Stimulated activated CD4-positive, alpha-beta T cell treated with anti-CD3 and anti-CD28 coated beads, Interleukin-12 subunit alpha, Interleukin-12 subunit beta, amount 100 ng/mL, for 48 hours (primary cell): ENCODE results near the gene TBC1D16.
"Not testable (repeated sequence)": the region's sequence is repeated elsewhere in the genome, so short reads cannot be mapped to it uniquely, and the experiment has no call there.

Experiments used
- DNase-seq, 3 donors: peaks; one replicate each; pipeline ENCODE4 v3.0.0-alpha.2; 2020; ENCODE audit warnings: low read depth in 2 of 3, low spot score in 1 of 3

The TBC1D16 gene

DNA sequence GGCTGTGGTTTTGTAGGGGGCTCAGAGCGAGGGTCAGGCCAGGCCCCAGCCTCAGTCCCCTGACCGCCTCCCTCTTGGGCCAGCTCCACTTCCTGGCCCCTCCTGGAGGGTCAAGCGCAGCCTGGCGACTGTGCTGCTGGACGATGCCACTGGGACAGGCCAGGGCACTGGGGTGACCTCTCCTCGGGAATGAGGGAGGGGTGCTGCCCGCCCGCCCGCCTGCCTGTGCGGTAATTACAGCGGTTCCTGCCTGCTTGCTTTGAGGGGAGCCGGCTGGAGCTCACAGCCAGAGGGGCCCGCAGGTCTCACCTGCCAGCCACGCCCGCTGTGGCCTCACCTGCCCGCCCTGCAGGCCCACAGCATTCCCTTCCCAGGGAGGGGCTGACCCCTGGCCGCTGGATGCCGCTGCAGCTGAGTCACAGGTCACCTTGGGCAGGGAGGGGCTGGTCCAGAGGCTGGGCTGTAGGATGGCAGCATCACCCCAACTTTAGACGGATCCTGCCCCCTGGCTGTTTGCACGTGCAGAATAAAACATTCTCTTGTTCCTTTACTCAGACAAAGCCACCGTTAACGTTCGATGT lies 119.7 kb downstream of the TBC1D16 start:
- no peak for DNase-seq

DNA sequence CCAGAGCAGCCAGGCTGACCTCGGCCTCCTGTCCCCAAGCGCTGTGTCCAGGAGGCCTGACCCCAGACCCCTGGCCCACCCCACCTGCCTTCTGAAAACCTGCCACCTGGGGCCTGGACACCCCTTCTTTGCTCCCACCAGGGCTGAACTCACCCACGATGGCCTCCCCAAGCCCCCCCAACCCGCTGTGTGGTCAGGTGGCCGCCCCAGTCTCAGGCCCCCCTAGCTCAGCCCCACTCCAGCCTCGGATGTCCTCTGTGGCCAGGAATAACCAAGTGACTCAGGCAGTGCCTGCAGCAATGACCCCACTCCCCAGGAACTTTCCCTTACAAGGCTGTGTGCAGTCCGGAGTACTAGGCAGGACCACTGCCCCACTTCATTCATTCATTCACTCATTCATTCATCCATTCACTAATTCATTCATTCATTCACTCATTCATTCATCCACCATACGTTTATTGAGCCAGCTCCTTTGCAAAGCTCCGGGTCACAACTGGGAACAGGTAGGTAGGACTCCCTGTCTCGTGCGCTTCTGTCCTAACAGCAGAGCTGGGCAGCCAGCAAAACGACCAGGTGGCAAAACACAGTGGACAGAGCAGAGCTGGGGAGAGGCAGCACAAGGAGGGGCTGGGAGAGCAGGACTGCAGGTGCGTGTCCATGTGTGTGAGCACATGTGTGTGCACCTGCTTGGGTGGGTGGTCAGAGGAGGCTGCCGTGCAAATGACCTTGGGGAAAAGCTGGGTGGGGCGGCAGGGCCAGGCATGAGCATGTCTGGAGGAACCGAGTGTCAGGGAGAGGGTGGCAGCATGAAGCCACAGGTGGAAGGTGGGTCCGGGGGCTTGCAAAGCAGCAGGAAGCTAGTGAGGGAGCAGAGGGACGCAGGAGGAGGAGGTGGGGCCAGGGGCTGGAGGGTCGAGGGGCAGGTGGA lies 120.6 kb downstream of the TBC1D16 start:
- no peak for DNase-seq

GRCh38 chr17:79913896-79914812 lies 121.5 kb downstream of the TBC1D16 start:
- DNase-seq: no peak

- no peak for DNase-seq
Observed at GRCh38 chr17:79913451-79913850, 122.2 kb downstream of the TBC1D16 start.

DNA sequence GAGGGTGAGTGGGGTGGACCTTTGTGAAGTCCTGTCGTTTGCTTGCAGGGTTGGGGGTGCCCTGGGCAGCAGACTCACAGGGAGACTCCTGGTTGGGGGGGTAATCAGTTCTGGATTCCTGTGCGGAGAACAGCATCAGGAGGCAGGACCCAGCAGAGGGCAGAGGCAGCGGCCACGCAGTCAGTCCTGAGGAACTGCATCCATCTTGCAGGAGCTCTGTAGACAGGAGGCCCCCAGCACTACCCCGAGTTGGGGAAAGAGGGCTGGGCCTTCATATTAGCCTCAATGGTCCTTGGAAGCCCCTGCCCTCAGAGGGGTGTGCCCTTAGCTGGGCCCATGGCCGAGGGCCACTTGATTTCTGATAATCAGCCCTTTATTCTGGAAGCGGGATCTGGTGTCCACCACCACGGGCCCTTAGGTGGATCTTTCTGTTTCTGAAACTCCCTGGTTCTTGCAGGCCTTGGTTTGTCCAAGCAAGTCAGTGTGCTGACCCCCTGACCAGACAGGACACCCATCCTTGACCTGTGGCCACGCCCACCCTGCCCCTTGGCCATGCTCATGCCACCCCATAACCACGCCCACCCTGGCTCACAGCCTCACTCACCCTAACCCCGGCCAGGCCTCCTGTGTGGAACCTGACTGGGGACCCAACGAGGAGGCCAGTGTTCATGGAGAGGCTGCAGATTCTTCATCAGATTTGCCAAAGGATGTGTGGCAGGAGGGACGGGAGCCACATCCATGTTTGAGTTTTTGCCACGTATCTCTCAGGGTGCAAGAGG lies 122.9 kb downstream of the TBC1D16 start:
- no peak for DNase-seq

DNA sequence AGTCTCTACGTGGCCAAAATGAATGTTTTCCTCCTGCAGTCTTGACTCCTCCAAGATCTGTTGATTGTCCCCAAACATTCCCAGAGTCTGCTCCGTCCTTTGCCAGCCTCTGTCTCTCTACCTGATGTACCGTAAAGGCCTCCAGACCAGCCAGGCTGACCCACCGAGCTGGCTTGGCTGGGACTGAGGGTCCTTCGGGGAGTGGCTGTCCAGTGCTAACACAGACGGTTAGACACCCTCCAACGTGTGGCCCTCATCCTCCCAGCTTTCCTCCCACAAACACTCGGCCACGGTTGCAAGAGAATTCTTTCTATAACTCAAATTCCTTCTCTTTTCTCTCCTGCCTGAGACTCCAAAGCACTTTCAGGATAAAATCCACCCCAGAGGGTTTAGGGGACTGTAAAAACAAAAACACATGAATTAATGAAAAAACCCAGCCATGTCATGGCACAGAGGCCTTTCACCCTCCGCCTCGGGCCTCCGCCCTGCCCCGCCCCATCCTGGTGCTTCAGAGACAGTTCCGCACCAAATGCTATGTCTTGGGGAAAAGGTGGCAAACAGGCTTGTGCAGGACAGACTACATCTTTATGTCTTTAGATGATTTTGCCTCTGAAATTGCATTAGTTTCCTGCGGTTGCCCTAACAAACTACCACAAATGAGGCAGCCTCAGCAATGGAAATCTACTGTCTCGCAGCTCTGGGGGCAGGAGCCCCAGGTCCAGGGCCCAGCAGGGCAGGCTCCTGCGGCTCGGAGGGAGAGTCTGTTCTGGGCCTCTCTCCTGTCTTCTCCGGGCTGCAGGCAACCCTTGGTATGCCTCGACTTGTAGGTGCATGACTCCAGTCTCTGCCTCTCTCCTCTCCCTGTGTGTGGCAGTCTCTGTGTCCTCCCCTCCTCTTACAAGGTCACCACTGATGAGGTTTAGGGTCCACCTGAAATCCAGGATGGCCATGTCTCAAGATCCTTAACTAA lies 124.0 kb downstream of the TBC1D16 start:
- DNase-seq: no peak

DNA sequence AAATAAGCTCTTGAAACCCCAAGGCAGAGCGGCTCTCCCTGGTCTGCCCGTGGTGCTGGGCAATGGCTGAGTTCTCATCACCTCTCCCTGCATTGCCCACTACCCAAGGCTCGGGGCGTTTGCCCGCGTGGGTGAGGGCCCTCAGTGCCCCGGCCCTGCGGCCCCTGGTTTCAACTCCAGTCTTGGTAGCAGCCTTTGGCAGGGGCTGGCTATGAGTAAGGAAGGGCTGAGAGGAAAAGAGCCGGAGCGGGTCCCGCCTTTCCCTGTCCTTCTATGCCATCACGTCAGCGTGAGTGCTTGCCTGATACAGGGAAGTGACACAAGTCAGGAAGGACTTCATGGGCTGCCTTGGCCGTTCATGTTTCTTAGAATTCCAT lies 124.7 kb downstream of the TBC1D16 start:
- DNase-seq: no peak

- no peak for DNase-seq
Observed at GRCh38 chr17:79909121-79909520, 126.6 kb downstream of the TBC1D16 start.

GRCh38 chr17:79907850-79908249 lies 127.8 kb downstream of the TBC1D16 start:
- no peak for DNase-seq

GRCh38 chr17:79907217-79907715 lies 128.4 kb downstream of the TBC1D16 start:
- no peak for DNase-seq

DNA sequence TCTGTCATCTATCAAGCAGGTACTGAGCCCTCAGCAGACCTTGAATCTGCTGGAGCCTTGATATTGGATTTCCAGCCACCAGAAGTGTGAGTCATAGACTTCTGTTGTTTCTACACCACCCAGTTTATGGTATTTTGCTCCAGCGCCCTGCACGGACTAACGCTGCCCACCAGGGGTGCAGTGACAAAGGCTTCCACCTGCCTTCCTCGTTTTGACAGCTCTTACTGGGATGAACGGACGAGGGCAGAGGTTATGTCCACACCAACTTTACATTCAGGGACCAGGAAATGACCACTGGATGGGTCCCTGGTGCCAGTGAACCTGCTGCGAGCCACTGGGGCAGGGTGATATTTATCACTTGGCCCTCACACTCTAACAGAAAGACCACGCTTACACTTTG lies 129.8 kb downstream of the TBC1D16 start:
- no peak for DNase-seq

DNA sequence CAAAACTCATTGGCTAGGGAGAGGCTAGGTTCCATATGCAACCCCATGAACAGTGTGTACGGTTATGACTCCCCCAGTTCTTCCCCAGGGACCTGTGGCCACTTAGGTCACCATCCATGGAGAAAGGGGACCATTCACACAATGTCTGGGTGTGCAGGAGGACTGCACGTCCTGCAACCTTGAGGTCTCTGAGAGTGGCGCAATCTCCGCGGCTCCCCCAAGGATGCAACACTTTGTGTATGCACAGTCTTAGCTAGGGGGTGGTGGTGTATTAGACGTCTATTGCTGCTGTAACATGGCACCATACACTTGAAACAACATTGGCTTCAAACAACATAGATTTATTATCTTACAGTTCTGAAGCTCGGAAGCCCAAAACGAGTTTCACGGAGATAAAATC lies 130.8 kb downstream of the TBC1D16 start:
- DNase-seq: no peak

DNA sequence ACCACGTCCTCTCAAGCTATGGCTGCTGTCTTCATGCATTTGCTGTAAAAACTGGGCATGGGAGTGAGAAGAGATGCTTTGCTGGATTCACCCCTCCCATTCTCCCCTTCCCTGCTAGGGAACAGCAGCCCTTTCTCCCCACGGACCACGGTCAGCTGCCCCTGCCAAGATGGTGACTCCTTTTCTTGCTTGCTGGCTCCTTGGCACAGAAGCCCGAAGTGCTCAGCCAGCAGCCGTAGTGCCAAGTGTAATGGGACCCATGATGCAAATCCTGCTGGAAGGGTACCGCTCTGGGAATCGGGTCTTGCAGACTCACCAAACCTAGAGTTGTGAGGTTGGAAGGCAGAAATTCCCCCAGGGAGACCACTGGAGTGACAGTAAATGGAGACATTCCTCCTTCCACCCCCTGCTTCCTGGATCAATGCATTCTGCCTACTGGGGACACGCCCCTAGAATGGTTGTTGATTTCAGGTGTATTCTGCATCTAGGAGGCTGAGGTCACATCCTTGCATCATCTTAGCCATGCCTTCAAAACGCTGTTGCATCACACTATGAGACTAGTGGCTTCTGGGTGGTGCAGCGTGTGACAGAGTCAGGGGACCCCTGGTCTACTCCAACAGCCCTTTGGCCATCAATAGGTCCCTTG lies 133.4 kb downstream of the TBC1D16 start:
- no peak for DNase-seq

DNA sequence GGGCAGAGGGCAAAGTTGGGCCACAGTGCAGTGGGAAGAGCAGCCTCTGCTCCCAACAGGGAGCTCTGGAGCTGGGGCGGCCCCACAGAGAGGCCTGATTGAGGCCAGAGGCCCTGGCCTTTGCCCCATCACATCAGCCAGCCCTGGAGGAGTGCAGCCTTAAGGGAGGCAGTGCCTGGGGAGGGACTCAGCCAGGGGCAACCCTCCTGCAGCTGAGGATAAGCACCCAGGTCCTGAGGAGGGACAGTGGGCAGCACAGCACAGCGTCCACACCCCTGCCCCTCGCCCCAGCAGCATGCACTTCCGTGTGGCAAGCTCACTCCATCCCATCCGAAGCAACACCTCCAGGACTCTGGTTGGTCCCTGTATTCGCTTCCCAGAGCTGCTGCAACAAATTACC lies 134.5 kb downstream of the TBC1D16 start:
- no peak for DNase-seq

DNA sequence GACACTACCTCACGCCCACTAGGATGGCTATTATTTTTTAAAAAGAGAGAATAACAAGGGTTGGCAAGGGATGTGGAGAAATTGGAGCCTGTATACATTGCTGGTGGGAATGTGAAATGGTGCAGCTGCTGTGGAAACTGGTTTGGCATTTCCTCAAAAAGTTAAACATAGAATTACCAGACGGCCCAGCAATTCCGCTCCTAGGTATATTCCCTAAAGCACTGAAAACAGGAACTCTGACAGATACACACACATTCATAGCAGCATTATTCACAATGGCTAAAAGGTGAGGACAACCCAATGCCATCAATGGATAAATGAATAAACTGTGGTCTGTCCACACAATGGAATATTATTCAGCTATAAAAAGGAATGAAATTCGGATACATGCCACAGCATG lies 136.1 kb downstream of the TBC1D16 start:
- no peak for DNase-seq

DNA sequence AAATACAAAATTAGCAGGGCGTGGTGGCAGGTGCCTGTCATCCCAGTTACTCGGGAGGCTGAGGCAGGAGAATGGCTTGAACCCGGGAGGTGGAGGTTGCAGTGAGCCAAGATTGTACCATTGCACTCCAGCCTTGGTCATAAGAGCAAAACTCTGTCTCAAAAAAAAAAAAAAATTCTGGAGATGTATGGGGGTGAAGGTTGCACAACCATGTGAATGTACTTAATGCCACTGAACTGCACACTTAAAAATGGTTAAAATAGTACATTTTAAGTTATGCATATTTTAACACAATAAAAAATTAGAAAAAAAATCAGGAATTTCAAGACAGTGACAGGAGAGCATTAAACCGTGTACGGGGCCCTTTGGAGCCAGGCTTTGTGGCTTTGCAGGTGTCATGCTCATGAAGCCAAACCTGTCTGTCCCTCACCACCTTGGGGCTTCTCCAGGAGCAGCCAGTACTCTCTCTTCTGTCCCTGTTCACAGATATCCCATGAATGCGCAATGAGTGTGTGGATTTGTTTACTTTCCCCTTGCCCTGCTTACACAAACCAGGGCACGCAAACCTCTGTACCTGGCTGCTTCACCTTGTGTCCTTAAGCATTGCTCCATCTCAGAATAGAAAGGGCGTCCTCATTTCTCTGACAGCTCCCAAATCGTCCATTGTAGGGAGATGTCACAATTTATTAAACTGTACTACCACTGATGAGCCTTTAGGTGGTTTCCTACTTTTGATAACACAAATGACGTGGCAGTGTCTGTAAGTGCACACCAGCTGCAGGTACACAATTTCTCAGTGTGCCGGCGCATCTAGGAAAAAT lies 138.2 kb downstream of the TBC1D16 start:
- DNase-seq: no peak

DNA sequence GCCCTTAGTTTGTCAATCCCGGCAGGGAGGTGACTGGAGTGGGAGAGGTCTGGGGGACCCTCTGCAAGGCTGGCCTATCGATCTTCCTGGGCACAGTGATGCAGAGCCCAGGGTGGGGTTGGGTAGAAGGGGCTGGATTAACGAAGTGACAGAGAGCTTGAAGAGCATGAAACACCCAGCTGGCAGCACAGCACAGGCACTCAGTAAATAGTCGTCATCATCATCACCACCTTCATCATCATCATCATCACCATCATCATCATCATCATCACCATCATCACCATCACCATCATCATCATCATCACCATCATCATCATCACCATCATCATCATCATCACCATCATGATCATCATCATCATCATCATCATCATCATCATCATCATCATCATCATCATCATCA lies 142.2 kb downstream of the TBC1D16 start:
- DNase-seq: not testable (repeated sequence)
